B cell (primary cell): ENCODE results near the gene GPR4. TPM values are rescaled to one million over a fixed set of nuclear protein-coding genes. Genes with fewer than 3 reads are reported as not detected.
A peak's percentile ranks its signal among the peaks of the same experiment; 100 is the strongest.

Experiments
- ATAC-seq: fragments of 200-7000 bp; cut with Tn5 transposase; one replicate; pipeline ENCODE4 v1.10.0; 2021; ENCODE audit warnings: low read depth, mild to moderate bottlenecking, moderate number of reproducible peaks, moderate library complexity
- CTCF ChIA-PET: fragments of 350-600 bp; sonication (Branson Sonifier 250); formaldehyde crosslinking; loops from one replicate; lab custom pipeline; 2021; ENCODE audit warnings: antibody characterized with exemption, inconsistent platforms; lab: Charles Lee
- POLR2A ChIA-PET: fragments of 350-600 bp; sonication (Branson Sonifier 250); formaldehyde crosslinking; loops from one replicate; lab custom pipeline; 2021; ENCODE audit warnings: antibody characterized with exemption; lab: Charles Lee
- DNase-seq: peaks from one replicate; pipeline ENCODE4 v3.0.0; 2013
- H2AFZ ChIP-seq: 2 replicates; pipeline ENCODE4 v1.6.1; 2012; ENCODE audit warnings: mild to moderate bottlenecking, low read depth, low read length; ENCODE audit not compliant: insufficient read depth, poor library complexity, severe bottlenecking
- H3K27ac ChIP-seq, 2 donors: 1 replicate in 1 of 2; 2 replicates in 1 of 2; pipeline ENCODE4 v1.5.1; 2012 to 2013; ENCODE audit warnings: low read length in 2 of 2, mild to moderate bottlenecking in 2 of 2, moderate library complexity in 1 of 2
- H3K27me3 ChIP-seq, 4 experiments: fragments of 200-600 bp in 1 of 4; sonication (generic) in 1 of 4; replicated peaks in 1 of 4; 1 replicate in 2 of 4; 2 replicates in 2 of 4; pipeline versions ENCODE4 v1.6.1 to v1.7.0; 2013 to 2016; ENCODE audit warnings: low read length in 3 of 4, mild to moderate bottlenecking in 2 of 4, mixed read lengths in 1 of 4, moderate library complexity in 1 of 4; ENCODE audit not compliant: insufficient read depth in 4 of 4, control insufficient read depth in 3 of 4; ENCODE audit errors: control extremely low read depth in 1 of 4
- H3K36me3 ChIP-seq, 2 experiments: replicated peaks in 1 of 2; 1 replicate in 1 of 2; 2 replicates in 1 of 2; pipeline versions ENCODE4 v1.6.1 to v1.7.1; 2013; ENCODE audit warnings: low read length in 1 of 2; ENCODE audit not compliant: insufficient read depth in 2 of 2, control insufficient read depth in 1 of 2; ENCODE audit errors: control extremely low read depth in 1 of 2, extremely low read depth in 1 of 2
- H3K4me1 ChIP-seq, 2 donors: fragments of 200-600 bp in 1 of 2; sonication (generic) in 1 of 2; 1 replicate in 1 of 2; 2 replicates in 1 of 2; pipeline versions ENCODE4 v1.5.1 to v1.6.1; 2013 to 2017; ENCODE audit warnings: low read length in 2 of 2; ENCODE audit not compliant: control insufficient read depth in 2 of 2, insufficient read depth in 2 of 2
- H3K4me2 ChIP-seq: replicated peaks from 2 replicates; pipeline ENCODE3; 2012; ENCODE audit warnings: mild to moderate bottlenecking, low read depth, low read length; ENCODE audit not compliant: poor library complexity, severe bottlenecking
- H3K4me3 ChIP-seq, 5 experiments: fragments of 200-600 bp in 1 of 5; sonication (generic) in 1 of 5; 1 replicate in 3 of 5; 2 replicates in 2 of 5; pipeline versions ENCODE4 v1.5.1 to v1.7.0; 2011 to 2016; ENCODE audit warnings: low read length in 4 of 5, mild to moderate bottlenecking in 4 of 5, low read depth in 2 of 5, control low read depth in 1 of 5, moderate library complexity in 1 of 5; ENCODE audit not compliant: insufficient read depth in 1 of 5; ENCODE audit errors: control extremely low read depth in 1 of 5, extremely low read depth in 1 of 5
- H3K79me2 ChIP-seq: fragments of 200-600 bp; sonication (generic); one replicate; pipeline ENCODE4 v1.6.0; 2016; ENCODE audit warnings: low read length; ENCODE audit not compliant: control insufficient read depth, insufficient read depth
- H3K9ac ChIP-seq: fragments of 200-600 bp; sonication (generic); 2 replicates; pipeline ENCODE4 v1.6.1; 2017; ENCODE audit warnings: mild to moderate bottlenecking, low read length, moderate library complexity
- H3K9me3 ChIP-seq, 3 donors: one replicate each; pipeline versions ENCODE4 v1.6.1 to v1.7.1; 2013; ENCODE audit warnings: low read length in 2 of 3; ENCODE audit not compliant: control insufficient read depth in 2 of 3, insufficient read depth in 1 of 3; ENCODE audit errors: control extremely low read depth in 1 of 3
- H4K20me1 ChIP-seq: 2 replicates; pipeline ENCODE4 v1.6.0; 2012; ENCODE audit warnings: mild to moderate bottlenecking, low read length; ENCODE audit not compliant: insufficient read depth, control insufficient read depth, poor library complexity, severe bottlenecking
- H3K27ac Mint-ChIP-seq: one replicate; pipeline ENCODE4 v1.8.0; 2021; ENCODE audit warnings: mixed read lengths
- H3K27me3 Mint-ChIP-seq: one replicate; pipeline ENCODE4 v1.8.0; 2021; ENCODE audit warnings: mixed read lengths
- H3K4me1 Mint-ChIP-seq: one replicate; pipeline ENCODE4 v1.8.0; 2021; ENCODE audit warnings: mixed read lengths
- H3K4me3 Mint-ChIP-seq: one replicate; pipeline ENCODE4 v1.8.0; 2021; ENCODE audit warnings: mixed read lengths
- H3K9me3 Mint-ChIP-seq: one replicate; pipeline ENCODE4 v1.8.0; 2022; ENCODE audit warnings: mixed read lengths; ENCODE audit not compliant: insufficient read depth
- CTCF ChIP-seq: fragments of 200-600 bp; IDR thresholded peaks from one replicate; pipeline ENCODE4 v1.8.0; 2022; ENCODE audit warnings: antibody characterized with exemption, mild to moderate bottlenecking
- EZH2 ChIP-seq: IDR thresholded peaks from 2 replicates; pipeline ENCODE4 v1.6.1; 2012; ENCODE audit warnings: borderline replicate concordance, low read depth, mild to moderate bottlenecking, moderate library complexity, low read length; ENCODE audit not compliant: insufficient read depth, poor library complexity, severe bottlenecking
- WGBS: methylation state at CpG from one replicate; pipeline ENCODE4 v1.1.5; 2013; ENCODE audit warnings: missing lambda C conversion rate; ENCODE audit not compliant: insufficient coverage; 5-methylcytosine and 5-hydroxymethylcytosine counted together
- intact Hi-C: fragments of 100-400 bp; cut with micrococcal nuclease; formaldehyde crosslinking; loops from one replicate; pipeline ENCODE4 v1.10.0; 2022
- polyA plus RNA-seq: library from polyadenylated mRNA; depleted of rRNA; stranded (reverse); fragments of >200 nt; gene quantifications from 2 replicates; pipeline ENCODE4 v1.2.3, GENCODE V29; 2012
- total RNA-seq, 2 donors: library from RNA; stranded (reverse); fragments of 120-200 nt in 1 of 2; gene quantifications; 1 replicate in 1 of 2; 2 replicates in 1 of 2; pipeline versions ENCODE4 v1.2.3 to v1.2.4, GENCODE V29; 2013 to 2022

The GPR4 gene
- total and polyA plus RNA-seq, 2 donors (not counting 1 experiment from before 2014, with no cell fraction given), result not detected

DNA sequence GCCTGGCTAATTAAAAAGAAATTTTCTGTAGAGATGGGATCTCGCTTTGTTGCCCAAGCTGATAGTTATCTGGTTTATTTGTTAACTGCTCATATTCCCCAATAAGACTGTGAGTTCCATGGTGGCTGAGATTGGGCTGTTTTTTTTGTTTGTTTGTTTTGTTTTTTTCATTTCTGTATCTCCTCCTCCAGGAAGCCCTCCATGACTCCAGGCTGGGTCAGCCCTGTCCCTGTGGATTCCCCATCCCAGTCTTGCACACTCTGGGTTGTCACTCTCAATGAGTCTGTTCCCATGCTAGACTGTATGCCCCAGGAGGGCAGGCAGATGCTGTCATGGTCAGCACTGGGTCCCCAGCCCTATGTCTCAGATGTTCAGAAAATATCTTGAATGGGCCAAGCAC is 34.3 kb upstream of the GPR4 start:
- ATAC-seq (no peak), DNase-seq (no peak)
- no peak overlapping the region for H3K4me2 ChIP-seq
- peaks cover 2% of the 10 kb centered on the region for H3K9me3 Mint-ChIP-seq
- ChIA-PET CTCF (no interaction called here), POLR2A (no interaction called here)
- H3K4me1 Mint-ChIP-seq, result peaks cover 14% of the 10 kb centered on the region
- H3K27ac ChIP-seq, result no peak overlapping the region
- H3K27ac Mint-ChIP-seq, result no peak overlapping the region
- no peak overlapping the region for H3K4me3 Mint-ChIP-seq
- H3K36me3 ChIP-seq, result peaks cover 0 to 8% of the 10 kb centered on the region in 2 experiments
- no peaks in the 10 kb centered on the region for H3K27me3 Mint-ChIP-seq
- H3K9ac ChIP-seq, result no peak overlapping the region
- peaks cover 17% of the 10 kb centered on the region for H3K79me2 ChIP-seq
- H3K27me3 ChIP-seq, result no peaks in the 10 kb centered on the region
- no CpG with 5 or more reads among the region's 1 CpG for WGBS
- TF ChIP-seq CTCF, result no peak
- TF ChIP-seq EZH2, result no peak
- intact Hi-C loops, result no loop called here
- H2AFZ ChIP-seq, result no peak overlapping the region
- no peaks in the 10 kb centered on the region for H4K20me1 ChIP-seq
- H3K9me3 ChIP-seq, result peaks cover 0 to 3% (median 0%) of the 10 kb centered on the region in 3 donors
- H3K4me1 ChIP-seq, result peaks cover 12 to 25% of the 10 kb centered on the region in 2 donors
- no peak overlapping the region for H3K4me3 ChIP-seq

GRCh38 chr19:45632468-45633196 is 30.6 kb upstream of the GPR4 start:
- peak; percentile 31 for DNase-seq
- H3K9me3 Mint-ChIP-seq, result no peaks in the 10 kb centered on the region
- no peak overlapping the region for H3K4me3 Mint-ChIP-seq
- ChIA-PET CTCF (no interaction called here), POLR2A (interaction anchor here (0.6 kb wide), 1 partner anchor 37 kb away, joined by 4 read pairs; no protein-coding TSS in a partner anchor)
- H3K9me3 ChIP-seq, result no peaks in the 10 kb centered on the region
- no peak overlapping the region for H3K4me2 ChIP-seq
- no peaks in the 10 kb centered on the region for H3K27me3 ChIP-seq
- TF ChIP-seq CTCF (no peak), EZH2 (no peak)
- no peak overlapping the region for H3K27ac Mint-ChIP-seq
- H3K27me3 Mint-ChIP-seq, result no peaks in the 10 kb centered on the region
- H3K79me2 ChIP-seq, result peaks cover 3% of the 10 kb centered on the region
- peaks cover 1% of the 10 kb centered on the region for H3K4me1 Mint-ChIP-seq
- no peak overlapping the region for H3K27ac ChIP-seq
- intact Hi-C loops, result no loop called here
- no peaks in the 10 kb centered on the region for H3K4me1 ChIP-seq
- no peaks in the 10 kb centered on the region for H4K20me1 ChIP-seq
- H2AFZ ChIP-seq, result no peak overlapping the region
- 83% methylated on average over 20 of the region's 27 CpGs for WGBS
- H3K36me3 ChIP-seq, result peaks cover 3 to 19% of the 10 kb centered on the region in 2 experiments
- ATAC-seq, result peak; percentile 36
- H3K9ac ChIP-seq, result no peak overlapping the region
- no peak overlapping the region for H3K4me3 ChIP-seq
